Fibroblast of the aortic adventitia (primary cell): ENCODE measurements around the gene SMIM32. TPM values are rescaled to one million over a fixed set of nuclear protein-coding genes. Genes with fewer than 3 reads are reported as not detected.
A peak's percentile ranks its signal among the peaks of the same experiment; 100 is the strongest.

Experiments
- DNase-seq: peaks from one replicate; pipeline ENCODE4 v3.0.0-alpha.2; 2010; ENCODE audit warnings: low read depth
- H3K4me3 ChIP-seq: 2 replicates; pipeline ENCODE4 v1.5.1; 2011; ENCODE audit warnings: low read depth, mild to moderate bottlenecking, control low read depth, low read length, moderate library complexity
- total RNA-seq: library from RNA; depleted of rRNA; stranded (reverse); fragments of >200 nt; gene quantifications from 2 replicates; pipeline ENCODE4 v1.2.3, GENCODE V29; 2012; ENCODE audit warnings: low replicate concordance
- TF ChIP-seq, protein P1 (sequence below): IDR thresholded peaks from 2 replicates; pipeline ENCODE4 v1.5.1; 2011; ENCODE audit warnings: mild to moderate bottlenecking, low read length, control low read depth, inconsistent platforms; ENCODE audit not compliant: insufficient read depth

The SMIM32 gene
- total RNA-seq, 1 donor, result not detected

DNA sequence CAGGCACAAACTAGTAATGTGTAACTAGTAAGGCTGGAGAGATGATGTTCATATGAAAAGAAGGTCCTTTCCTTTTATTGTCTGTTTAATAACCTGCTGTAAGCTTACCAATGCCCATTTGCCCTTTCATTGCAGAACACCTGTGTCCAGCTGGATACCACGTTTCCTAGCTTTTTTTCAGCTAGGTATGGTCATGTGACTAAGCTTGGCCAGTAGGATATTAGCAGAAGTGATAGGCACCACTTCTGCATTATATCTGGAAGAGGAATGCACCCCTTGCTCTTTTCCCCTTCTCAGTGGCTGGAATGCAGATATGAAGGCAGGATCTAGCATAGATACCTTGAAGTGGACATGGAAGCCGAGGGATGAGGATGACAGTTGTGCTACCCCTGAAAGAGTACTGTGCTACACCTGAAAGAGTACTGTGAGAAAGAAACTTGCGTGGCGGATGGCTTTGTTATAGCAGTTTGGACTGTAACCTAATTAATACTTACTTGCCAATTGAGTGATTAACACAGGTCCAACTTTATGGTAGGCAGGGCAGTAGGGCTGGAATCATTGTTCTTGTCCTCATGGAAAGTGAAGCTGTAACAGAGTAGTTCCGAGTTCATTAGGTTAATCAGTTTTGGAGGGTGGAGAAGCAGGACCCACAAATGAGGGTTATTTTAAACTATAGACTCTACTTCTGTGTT, 6.8 kb downstream of the SMIM32 start:
- no peak overlapping the region for H3K4me3 ChIP-seq
- TF ChIP-seq, protein P1, sequence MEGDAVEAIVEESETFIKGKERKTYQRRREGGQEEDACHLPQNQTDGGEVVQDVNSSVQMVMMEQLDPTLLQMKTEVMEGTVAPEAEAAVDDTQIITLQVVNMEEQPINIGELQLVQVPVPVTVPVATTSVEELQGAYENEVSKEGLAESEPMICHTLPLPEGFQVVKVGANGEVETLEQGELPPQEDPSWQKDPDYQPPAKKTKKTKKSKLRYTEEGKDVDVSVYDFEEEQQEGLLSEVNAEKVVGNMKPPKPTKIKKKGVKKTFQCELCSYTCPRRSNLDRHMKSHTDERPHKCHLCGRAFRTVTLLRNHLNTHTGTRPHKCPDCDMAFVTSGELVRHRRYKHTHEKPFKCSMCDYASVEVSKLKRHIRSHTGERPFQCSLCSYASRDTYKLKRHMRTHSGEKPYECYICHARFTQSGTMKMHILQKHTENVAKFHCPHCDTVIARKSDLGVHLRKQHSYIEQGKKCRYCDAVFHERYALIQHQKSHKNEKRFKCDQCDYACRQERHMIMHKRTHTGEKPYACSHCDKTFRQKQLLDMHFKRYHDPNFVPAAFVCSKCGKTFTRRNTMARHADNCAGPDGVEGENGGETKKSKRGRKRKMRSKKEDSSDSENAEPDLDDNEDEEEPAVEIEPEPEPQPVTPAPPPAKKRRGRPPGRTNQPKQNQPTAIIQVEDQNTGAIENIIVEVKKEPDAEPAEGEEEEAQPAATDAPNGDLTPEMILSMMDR, result no peak
- DNase-seq, result no peak

DNA sequence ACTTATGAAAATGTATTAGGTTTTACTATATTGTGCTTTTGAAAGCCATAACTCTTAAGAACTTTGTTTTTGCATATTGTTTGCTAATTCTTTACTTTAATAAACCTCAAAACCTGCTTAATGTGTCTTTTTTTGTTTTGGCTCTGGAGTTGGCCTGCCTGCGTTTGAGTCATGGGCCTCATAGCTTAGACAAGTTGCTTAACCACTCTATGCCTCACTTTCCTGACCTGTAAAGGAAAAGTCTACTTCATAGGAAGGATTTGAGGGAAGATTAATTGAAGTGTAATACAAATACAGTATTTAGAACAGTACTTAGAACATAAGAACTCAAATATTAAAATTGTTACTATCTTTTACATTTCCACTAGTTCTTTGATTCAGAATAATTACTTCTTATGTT, 10.3 kb downstream of the SMIM32 start:
- TF ChIP-seq, protein P1, result no peak
- DNase-seq, result peak; percentile 32
- H3K4me3 ChIP-seq, result no peak overlapping the region

GRCh38 chr5:136174021-136174659, 18.8 kb downstream of the SMIM32 start:
- TF ChIP-seq, protein P1, result peak; percentile 76
- peak; percentile 81 for DNase-seq

GRCh38 chr5:136169218-136169617, 23.7 kb downstream of the SMIM32 start:
- H3K4me3 ChIP-seq, result no peak overlapping the region
- TF ChIP-seq, protein P1, result no peak
- DNase-seq, result no peak

More at GRCh38 chr5:136174021-136174659, 18.8 kb downstream of the SMIM32 start:
- H3K4me3 ChIP-seq, result no peak overlapping the region

DNA sequence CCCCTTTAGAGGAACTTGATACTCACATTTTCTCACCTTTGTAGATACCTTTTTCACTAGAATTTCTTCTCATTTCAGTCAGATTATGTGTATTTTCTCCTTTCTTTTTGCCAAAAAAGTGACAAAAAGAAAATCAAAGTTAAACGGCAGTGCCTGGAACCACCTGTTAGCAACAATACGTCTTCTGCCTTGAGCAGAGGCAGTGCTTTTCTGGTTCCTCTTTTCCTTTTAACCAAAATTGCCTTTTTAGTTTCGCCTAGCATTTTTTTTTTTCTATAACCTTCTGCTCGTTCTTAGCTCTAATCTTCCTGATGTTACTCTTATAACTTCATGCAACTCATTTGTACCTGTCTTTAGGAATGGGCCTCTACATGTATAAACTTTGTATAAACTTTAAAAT, 26.1 kb downstream of the SMIM32 start:
- TF ChIP-seq, protein P1, result no peak
- no peak overlapping the region for H3K4me3 ChIP-seq
- no peak for DNase-seq

GRCh38 chr5:136164226-136164625, 28.7 kb downstream of the SMIM32 start:
- no peak overlapping the region for H3K4me3 ChIP-seq
- DNase-seq, result no peak
- TF ChIP-seq, protein P1, result no peak
